NCI-H2081 (cell line): Measurements from ENCODE around the gene RSU1.
"Not testable (repeated sequence)": the region's sequence is repeated elsewhere in the genome, so short reads cannot be mapped to it uniquely, and the experiment has no call there.

ENCODE experiments used
- DNase-seq, 2 experiments: peaks; one replicate each; lab custom pipeline; 2025; lab: John Stamatoyannopoulos, UW

RSU1 gene

DNA sequence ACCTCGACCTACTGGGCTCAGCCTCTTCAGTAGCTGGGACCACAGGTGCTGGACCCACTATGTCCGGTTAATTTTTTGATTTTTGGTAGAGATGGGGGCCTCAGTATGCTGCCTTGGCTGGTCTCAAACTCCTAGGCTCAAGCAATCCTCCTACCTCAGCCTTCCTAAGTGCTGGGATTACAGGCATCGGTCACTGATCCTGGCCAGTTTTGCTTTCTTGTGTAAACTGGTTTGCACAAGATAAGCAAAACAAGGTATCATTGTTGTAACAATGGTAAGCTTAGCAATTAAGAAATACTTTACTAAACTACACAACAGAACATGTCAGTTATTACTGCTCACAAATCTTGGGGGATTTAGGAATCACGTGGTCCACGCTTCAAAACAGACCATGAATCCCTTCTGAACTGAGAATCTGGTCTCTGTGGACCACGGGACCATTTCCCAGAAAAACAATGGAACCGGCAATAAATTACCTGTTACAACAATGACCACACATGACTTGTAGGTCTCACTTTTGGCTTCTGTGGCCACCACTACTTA, 36.8 kb downstream of the RSU1 start:
- DNase-seq, result no peak

DNA sequence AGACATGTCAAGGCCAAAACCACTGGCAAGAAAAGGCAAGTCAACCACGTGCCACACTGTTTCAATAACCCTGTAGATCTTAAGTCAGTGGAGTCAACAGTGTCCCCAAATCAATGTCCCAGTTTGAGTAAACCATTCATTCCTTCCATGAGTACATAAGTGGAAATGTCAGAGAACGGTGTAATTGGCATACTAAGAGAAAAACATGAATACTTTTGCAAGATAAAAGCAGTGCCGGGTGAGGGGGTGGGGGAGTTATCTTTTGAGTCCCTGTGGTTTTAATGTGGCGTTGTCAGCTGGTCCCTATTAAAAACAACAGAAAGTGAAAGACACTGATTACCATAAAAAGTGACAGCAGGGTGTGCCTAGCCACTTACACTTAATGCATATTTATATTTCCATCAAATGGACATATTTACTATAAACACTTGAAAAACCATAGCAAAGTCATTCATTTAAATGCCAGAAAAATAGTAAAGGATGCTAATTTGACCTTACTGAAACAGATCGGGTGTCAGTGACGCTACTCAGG, 37.8 kb downstream of the RSU1 start:
- no peak for DNase-seq

DNA sequence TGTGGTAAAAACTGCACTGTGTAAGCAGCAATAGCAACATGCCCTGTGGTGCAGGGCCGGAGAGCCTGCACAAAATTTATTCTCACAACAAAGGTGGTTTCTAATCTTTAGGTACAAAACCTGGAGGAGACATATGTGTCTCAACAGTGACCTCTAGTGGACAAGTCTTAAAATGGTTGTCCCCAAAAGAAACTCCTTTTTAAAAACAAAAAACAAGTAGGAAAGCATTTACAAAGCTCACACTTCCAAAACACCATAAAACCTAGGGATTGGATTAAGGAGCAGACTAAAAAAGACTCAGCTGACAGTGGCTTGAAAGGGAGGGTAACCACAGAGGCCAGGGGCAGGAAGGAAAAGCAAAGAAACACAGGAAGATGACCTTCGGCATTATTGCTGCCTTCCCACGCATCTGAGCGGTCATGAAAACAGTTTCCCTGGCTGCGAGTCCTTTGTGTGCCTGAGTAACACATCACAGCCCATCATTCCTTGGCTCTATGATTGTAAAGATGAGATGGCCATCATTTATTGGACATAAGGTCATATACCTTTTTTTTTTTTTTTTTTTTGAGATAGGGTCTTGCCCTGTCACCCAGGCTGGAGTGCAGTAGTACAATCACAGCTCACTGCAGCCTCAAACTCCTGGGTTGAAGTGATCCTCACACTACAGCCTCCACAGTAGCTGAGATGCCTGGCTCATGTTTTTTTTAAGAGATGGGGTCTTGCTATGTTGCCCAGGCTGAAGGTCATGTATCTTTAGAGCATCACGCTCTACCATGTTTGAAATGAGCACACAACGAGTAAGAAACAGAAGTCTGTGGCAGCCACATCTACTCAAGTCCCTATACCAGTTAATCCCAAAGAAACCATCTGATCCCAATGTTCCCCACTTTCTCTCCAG, 39.5 kb downstream of the RSU1 start:
- peak; percentile 54 to 69 for DNase-seq

DNA sequence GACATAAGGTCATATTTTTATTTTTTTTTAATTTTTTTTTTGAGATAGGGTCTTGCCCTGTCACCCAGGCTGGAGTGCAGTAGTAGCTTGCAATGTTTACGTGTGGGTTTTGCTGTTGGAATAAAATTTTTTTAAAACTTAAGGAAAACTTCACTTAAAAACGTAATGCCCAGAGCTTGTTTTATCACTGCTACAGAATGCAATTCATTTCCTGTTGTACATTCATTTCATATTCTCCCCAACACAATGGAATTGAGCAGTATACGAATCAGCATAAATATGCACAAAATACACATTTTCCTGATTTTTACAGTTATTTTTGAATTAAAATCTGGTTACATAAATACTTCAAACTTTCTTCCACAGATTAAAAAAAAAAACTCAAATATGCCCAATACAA, 40.3 kb downstream of the RSU1 start:
- DNase-seq, result no peak

DNA sequence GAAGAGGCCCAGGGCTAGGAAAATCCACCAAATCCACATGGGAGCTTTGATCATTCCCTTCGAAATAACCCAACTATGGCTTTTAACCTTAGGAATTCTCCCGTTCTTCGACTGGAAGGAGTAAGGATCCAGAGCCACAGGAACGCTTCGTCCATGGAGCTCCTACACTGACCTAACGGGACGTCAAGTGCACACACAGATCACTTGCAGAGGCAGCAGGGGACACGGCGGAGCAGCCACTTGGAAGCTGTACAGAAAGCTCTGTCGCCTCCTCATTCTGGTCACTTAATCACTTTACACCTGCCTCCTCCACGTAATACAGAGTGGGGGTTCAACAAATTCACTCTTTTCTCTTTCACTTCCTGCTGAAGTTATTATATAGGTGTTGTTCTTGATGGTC, 43.9 kb downstream of the RSU1 start:
- no peak for DNase-seq

DNA sequence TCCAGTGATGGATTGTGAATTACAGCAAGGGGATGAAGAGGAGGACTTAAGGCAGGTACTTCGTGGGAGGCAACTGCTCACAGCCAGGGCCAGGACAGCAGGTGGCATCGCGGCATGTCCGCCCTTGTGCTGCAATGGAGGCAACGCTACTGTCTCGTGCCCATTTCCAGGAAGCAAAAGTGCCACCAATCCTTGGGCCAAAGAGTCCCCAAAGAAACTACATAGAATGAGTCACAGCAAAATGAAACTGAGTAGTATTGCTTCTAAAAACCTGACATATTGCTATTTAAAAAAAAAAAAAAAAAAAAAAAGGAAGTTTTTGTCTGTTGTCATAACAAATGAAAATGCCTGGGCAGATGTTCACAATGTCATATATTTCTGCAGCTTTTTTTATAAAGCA, 46.6 kb downstream of the RSU1 start:
- no peak for DNase-seq

DNA sequence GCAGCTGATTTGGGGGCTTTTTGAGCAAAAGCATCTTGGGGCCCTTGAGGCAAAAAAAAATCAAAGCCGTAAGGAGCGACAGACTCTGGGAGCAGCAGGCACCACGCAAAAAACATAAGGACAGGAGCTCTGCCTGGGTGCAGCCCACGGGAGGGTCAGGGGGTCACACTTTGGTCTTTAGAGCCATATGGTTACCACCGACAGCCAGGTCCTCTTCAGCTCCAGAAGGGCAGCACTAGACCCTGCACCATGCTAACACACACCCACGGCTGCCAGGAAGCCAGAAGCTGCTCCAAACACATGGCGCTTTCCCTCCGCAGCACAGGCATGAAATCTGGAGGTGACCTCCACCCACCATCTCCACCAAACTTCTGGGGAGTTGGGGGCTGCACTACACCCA, 47.1 kb downstream of the RSU1 start:
- no peak for DNase-seq

DNA sequence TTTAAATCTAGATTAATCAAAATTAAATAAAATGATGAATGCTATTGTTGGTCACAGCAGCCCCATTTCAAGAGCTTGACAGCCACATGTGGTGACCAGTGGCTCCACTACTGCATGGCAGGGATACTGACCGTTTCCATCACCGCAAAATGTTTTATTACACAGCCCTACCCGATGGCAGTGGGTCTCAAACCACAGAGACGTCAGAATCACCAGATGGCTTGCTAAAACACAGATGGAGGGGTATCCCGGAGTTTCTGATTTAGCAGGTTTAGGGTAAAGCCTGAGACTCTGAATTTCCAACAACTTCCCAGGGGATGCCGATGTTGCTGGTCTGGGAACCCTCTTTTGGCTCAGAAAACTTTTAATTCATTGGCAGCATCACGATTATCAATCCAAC, 47.9 kb downstream of the RSU1 start:
- DNase-seq, result no peak

DNA sequence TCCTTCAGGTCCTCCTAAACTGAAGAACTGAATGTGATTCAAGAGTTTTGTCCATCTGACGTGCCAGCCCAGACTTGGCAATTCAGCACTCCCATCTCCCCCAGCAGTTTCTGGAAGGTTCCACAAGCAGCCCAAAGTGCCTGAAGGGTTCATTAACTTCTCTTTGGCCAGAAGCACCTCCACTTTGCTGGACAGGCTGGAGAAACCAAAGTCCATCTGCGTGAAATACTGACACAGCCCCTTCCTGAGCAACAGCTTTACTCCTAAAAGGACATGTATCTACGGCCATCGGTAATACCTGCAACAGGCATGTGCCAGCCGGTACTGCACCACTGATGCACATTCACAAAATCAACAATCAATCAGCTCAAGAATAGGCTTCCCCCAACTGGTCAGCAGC, 48.5 kb downstream of the RSU1 start:
- DNase-seq, result no peak

DNA sequence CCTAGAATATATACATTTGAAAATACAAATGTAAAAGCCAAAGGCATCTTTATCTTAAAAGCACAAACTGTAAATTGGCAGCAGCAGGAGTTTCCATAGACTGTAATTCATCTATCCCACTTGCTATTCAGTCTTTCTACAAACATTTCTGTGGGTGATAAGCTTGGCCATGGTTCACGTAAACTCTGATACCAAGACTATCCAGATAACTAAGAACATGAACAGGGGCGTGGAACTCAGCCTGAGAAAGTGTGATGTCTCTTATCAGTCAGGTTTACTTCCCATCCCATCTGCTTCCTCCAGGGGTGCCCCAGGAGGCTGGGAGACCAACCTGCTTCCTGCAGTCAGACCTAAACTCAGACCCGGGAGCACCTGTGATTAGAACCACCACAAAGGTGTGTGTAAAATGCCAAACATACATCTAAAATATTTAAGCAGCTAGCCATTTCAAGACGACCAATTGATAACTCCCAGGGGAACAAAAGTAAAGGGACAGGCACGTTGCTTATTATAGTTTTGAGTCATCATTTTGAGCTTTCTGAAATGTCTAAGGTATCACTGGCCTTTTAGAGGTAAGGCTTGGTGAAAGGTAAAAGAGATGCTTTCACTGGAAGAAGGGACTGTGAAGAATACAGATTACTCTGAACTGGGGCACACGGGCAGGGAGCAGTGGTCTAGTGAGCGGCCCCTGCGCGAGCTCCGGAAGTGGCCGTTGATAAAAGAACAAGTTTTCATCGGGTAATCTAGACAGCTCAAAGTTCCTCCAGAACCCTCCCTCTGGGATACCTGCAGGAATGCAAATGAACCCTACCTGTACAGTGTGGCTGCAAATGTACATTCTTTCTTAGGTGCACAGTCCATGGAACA, 51.5 kb downstream of the RSU1 start:
- no peak for DNase-seq

DNA sequence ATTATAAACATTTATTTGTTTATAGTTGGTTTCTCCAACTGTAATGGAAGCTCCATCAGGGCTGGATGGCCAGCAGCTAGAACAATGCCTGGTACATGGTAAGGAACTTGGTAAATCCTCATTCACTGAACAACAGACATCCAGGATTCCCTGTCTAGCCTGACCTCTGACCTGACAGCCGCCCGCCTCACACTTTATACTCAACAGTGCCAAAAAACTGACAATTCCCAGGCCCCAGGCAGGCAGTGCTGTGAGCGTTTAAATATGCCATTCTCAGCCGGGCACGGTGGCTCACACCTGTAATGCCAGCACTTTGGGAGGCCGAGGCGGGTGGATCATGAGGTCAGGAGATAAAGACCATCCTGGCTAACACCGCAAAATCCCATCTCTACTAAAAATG, 55.9 kb downstream of the RSU1 start:
- DNase-seq, result no peak

DNA sequence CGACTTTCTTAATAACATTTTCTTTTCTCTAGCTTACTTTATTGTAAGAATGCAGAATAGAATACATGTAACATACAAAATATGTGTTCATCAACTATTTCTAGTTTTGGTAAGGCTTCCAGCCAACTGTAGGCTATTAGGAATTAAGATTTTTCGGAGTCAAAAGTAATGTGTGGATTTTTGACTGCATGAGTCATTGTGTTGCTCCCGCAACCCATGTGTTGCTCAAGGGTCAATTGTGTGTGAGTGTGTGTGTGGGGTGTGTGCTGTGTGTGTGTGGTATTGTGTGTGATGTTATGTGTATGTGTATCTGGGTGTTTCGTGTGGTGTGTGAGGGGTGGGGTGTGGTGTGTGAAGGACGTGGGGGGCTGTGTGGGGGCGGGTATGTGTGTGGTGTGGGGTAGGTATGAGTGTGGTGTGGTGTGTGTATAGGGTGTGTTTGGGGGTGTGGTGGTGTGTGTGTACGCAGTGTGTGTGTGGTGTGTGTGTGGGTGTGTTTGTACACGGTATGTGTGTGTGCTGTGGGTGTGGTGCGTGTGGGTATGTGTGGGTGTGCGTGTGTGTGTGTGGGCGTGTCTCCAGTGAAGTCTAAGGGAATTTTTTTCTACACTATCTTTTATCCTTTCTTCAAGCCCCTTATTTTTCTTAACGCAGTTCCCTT, 60.5 kb downstream of the RSU1 start:
- no peak for DNase-seq

DNA sequence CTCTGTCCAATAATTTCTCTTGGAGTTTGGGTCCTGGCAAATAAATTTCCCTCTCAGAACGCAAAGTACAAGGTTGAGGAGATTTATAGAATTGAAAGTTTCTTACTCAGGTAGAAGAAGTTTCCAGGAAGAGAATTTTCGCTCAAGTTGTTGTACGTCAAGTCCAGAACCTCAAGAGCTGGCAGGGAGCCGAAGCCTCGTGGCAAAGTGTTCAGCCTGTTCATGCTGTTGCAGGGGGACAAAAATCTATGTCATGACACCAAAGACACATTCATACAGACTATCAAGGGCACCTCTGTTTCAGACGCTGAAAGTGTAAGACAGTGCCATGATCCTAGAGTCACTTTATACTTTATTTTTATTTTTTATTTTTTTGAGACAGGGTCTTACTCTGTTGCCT, 62.5 kb downstream of the RSU1 start:
- no peak for DNase-seq

DNA sequence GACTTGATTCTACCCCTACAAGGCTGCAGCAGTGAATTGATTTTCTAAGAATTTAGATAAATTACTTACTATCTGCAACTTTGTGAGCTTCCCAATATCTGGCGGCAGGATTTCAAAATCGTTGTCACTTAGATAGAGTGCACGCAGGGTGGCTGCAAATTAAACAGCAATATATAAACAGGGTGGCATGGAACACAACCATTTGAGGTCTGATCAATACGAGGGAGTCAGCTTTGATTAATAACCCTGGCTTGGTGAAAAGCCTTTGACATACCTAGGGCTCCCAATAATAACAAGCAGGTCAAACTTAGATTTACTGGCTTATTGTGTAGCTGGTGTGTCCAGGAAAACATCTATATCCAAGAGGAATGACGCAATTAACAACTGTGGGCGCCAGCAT, 64.4 kb downstream of the RSU1 start:
- DNase-seq, result not testable (repeated sequence)

DNA sequence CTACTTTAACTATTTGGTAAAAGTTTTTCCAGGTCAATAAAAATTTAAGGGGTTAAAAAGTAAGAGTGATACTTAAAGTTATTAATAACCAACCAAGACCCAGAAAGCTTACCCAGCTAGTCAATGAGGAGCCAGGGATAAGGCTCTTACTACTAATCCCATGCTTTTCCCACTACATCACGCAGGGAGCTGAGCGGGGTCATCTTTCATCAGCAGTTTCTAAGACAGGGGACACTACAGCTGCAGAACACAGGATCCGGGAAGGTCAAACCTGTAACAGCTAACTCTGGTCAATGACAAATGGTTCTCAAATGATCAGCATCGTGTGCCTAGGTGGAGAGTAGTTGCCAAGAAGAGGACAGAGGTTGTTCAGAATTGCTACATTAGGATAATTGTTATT, 65.1 kb downstream of the RSU1 start:
- DNase-seq, result no peak

DNA sequence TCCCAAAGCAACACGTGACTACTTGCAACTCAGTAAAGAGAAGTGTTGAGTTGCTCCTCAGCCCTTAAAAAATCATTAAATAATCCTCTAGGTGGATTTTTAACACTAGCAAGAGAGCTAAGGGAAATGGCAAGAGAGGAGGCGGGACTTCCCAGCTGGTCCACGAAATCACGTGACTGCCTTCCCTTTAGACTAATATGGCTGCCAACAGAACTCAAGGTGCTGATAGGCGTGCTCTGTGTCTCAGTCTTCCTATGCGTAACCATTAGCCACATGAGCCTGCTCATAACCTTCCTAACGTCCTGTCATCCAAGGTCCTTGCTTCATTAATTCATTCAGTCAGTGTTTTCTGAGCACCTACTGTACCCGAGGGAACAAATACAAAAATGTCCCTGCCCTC, 66.0 kb downstream of the RSU1 start:
- DNase-seq, result no peak

DNA sequence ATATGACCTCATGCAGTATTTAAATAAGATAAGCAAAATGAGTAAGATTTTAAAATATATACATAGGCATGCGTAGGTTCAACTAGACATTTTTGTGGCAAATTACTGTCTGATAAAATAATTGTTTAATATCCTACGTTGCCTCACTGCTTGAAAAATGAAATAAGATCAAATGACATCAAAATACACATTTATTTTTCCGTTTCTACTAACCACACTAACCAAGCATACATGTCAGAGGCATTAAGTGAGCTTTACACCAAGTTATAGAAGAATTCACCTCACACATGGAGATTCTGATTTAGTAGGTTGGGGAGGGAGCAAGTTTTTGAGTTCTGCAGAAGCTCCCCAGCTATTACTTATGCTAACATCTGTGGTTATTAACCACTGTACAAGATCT, 66.8 kb downstream of the RSU1 start:
- DNase-seq, result no peak

DNA sequence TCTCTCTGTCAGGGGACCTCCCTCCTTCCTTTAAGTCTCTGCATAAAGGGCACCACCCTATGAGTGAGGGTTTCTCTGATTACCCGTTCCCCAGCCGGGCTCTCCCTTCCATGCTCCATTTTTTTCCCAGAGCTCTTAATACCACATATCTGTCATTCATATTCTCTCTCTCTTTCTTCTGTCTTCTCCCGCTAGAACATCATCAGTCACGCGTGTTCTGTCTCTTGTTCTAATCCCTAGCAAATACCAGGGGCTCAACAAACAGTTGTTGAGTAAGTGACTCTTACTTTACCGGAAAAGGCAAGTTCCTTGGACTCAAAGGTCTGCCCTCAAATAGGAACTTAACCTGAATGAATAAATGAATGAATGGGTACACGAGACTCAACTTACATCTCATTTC, 68.5 kb downstream of the RSU1 start:
- no peak for DNase-seq

DNA sequence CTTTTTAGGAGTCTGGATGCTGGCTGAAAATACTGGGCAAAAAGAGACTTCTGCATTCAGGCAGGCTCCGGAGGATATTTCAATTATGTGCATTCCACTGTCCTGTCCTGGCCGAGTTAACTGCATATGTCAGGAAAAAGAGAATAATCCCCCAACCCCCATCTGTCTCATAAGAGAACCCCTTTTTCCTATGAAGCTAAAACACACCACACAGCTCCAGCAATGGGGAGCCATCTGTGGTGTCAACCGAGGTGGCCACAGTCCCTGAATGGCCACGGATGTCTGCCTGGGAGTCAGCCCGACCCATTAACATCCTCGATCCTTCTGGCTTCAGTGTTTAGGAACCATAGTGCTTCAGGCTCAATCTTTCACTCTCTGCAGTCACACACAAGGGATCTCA, 70.4 kb downstream of the RSU1 start:
- DNase-seq, result no peak

DNA sequence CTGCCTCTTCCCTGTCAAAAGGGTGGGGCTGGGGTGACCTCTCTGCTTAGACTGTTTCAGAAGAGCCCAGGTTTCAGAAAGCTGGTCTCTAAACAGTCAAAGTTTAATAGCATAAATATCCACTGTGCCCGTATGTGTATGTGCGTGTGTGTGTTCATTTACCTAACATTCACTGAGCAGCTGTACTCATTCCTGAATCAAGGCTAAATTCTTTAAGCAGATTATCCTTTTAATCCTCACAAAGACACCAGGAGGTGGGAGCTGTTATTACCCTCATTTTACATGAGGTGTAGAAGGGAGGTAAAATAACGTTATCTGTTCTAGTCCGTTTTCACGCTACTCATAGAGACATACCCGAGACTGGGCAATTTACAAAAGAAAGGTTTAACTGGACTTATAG, 72.2 kb downstream of the RSU1 start:
- DNase-seq, result no peak

DNA sequence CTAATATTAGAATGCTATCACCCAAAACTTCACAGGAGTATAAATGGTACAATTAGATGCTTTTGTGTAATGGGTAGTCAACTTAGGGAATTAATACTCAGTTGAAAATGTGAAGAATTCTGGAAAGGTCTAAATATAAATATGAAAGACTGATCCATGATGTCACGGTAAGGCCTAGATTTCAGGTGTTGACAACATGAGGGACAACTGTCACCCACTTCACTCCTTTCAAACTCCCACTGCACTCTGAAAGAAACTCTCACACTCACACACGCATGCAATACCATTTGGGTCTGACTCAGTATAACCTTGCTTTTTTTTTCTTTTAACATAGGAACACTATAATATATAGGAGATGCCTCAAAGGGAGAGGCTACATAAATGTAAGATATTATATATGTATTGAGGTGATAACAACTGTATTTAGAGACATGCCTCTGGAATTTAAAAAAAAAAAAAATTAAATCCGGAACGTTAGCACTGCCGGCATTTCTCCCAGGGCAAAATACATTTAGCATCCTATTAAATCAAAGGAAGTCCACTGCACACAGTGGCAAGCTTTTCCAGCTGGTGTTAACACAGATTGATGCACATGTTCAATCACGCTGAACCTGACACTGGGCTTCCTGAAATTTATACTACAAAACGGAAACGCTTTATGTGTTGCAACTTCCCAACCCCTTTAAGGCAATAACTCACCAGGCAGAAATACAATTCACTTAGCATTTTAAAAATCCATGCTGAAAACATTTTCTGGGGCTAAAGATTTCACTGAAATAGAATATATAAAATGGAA, 74.9 kb downstream of the RSU1 start:
- DNase-seq, result peak in 1 of 2 experiments; percentile 18
